PFSK-1 (cell line): ENCODE data around the gene CRYAA.

Experiments
- FOXP2 ChIP-seq: optimal IDR thresholded peaks from 2 replicates; pipeline ENCODE3; 2011; ENCODE audit warnings: borderline replicate concordance, control low read depth, inconsistent platforms; ENCODE audit not compliant: insufficient read depth; ENCODE audit errors: extremely low read length, extremely low read depth
- POLR2AphosphoS5 ChIP-seq: IDR thresholded peaks from 2 replicates; pipeline ENCODE4 v1.6.1; 2012; ENCODE audit warnings: low read depth, mild to moderate bottlenecking, control low read depth, low read length, moderate library complexity
- REST ChIP-seq, 2 experiments: IDR thresholded peaks; 2 replicates each; pipeline versions ENCODE4 v1.6.1 to v1.8.0; 2011 to 2012; ENCODE audit warnings: low read depth in 2 of 2, low read length in 2 of 2, control low read depth in 1 of 2, inconsistent platforms in 1 of 2, mild to moderate bottlenecking in 1 of 2, moderate library complexity in 1 of 2; ENCODE audit not compliant: insufficient read depth in 1 of 2
- SIN3A ChIP-seq: IDR thresholded peaks from 2 replicates; pipeline ENCODE4 v1.6.1; 2012; ENCODE audit warnings: mild to moderate bottlenecking, low read length, moderate library complexity, borderline replicate concordance; ENCODE audit not compliant: insufficient read depth
- TAF1 ChIP-seq: IDR thresholded peaks from 2 replicates; pipeline ENCODE4 v1.6.1; 2012; ENCODE audit warnings: low read length, control low read depth, borderline replicate concordance; ENCODE audit not compliant: insufficient read depth

CRYAA gene

GRCh38 chr21:43201491-43201890 lies 32.7 kb downstream of the CRYAA start:
- TF ChIP-seq POLR2AphosphoS5 (no peak), TAF1 (no peak), SIN3A (no peak), FOXP2 (no peak), REST (IDR thresholded peaks at IDR 0.05; ENCODE audit: insufficient read depth in 1 of 2, low read depth in 2 of 2, low read length in 2 of 2) (no peak)

GRCh38 chr21:43203591-43203990 lies 34.8 kb downstream of the CRYAA start:
- TF ChIP-seq FOXP2 (no peak), POLR2AphosphoS5 (no peak), SIN3A (no peak), TAF1 (no peak)

GRCh38 chr21:43204638-43205037 lies 35.8 kb downstream of the CRYAA start:
- TF ChIP-seq REST (IDR thresholded peaks at IDR 0.05; ENCODE audit: insufficient read depth in 1 of 2, low read depth in 2 of 2, low read length in 2 of 2): no peak
- TF ChIP-seq POLR2AphosphoS5: no peak
- TF ChIP-seq FOXP2: no peak
- TF ChIP-seq TAF1: no peak
- TF ChIP-seq SIN3A: no peak

- TF ChIP-seq TAF1: no peak
- TF ChIP-seq SIN3A: no peak
- TF ChIP-seq REST (IDR thresholded peaks at IDR 0.05; ENCODE audit: insufficient read depth in 1 of 2, low read depth in 2 of 2, low read length in 2 of 2): no peak
- TF ChIP-seq FOXP2: no peak
- TF ChIP-seq POLR2AphosphoS5: no peak
Measured at GRCh38 chr21:43206231-43207042, 37.6 kb downstream of the CRYAA start.

- TF ChIP-seq FOXP2 (no peak), SIN3A (no peak), REST (IDR thresholded peaks at IDR 0.05; ENCODE audit: insufficient read depth in 1 of 2, low read depth in 2 of 2, low read length in 2 of 2) (no peak), POLR2AphosphoS5 (no peak), TAF1 (no peak)
Measured at GRCh38 chr21:43207043-43207315, 38.2 kb downstream of the CRYAA start.
